OCI-M1 (cell line): ENCODE measurements around the gene MEAK7.

ENCODE experiments used
- DNase-seq: peaks from one replicate; lab custom pipeline; 2025; lab: John Stamatoyannopoulos, UW

Gene MEAK7

GRCh38 chr16:84511831-84512230, 7.4 kb upstream of the MEAK7 start:
- no peak for DNase-seq

- peak; percentile 81 for DNase-seq
Observed at GRCh38 chr16:84511180-84511800, 6.8 kb upstream of the MEAK7 start.

GRCh38 chr16:84509032-84509950, 4.8 kb upstream of the MEAK7 start:
- no peak for DNase-seq

GRCh38 chr16:84508502-84508901, 4.0 kb upstream of the MEAK7 start:
- no peak for DNase-seq

GRCh38 chr16:84507011-84507982, 2.8 kb upstream of the MEAK7 start:
- DNase-seq: no peak

- no peak for DNase-seq
Observed at GRCh38 chr16:84505249-84506187, 1.1 kb upstream of the MEAK7 start.

GRCh38 chr16:84503751-84504395, 586 bp downstream of the MEAK7 start:
- peak; percentile 46 for DNase-seq

GRCh38 chr16:84502581-84502980, 1.9 kb downstream of the MEAK7 start:
- no peak for DNase-seq

- DNase-seq: no peak
Observed at GRCh38 chr16:84502075-84502474, 2.4 kb downstream of the MEAK7 start.

- no peak for DNase-seq
Observed at GRCh38 chr16:84501077-84501735, 3.3 kb downstream of the MEAK7 start.

GRCh38 chr16:84500531-84500930, 3.9 kb downstream of the MEAK7 start:
- no peak for DNase-seq

GRCh38 chr16:84499638-84500037, 4.8 kb downstream of the MEAK7 start:
- no peak for DNase-seq

- no peak for DNase-seq
Observed at GRCh38 chr16:84498859-84499620, 5.4 kb downstream of the MEAK7 start.

- no peak for DNase-seq
Observed at GRCh38 chr16:84498223-84498610, 6.2 kb downstream of the MEAK7 start.

- DNase-seq: no peak
Observed at GRCh38 chr16:84497418-84498222, 6.8 kb downstream of the MEAK7 start.

GRCh38 chr16:84496991-84497390, 7.5 kb downstream of the MEAK7 start:
- DNase-seq: no peak

- no peak for DNase-seq
Observed at GRCh38 chr16:84495506-84495905, 9.0 kb downstream of the MEAK7 start.

GRCh38 chr16:84489131-84489530, 15.3 kb downstream of the MEAK7 start:
- no peak for DNase-seq
